GM12878 (cell line): ENCODE data around the gene ZXDC.

Experiments
- BRCA1 ChIP-seq: IDR thresholded peaks from 2 replicates; pipeline ENCODE4 v1.6.1; 2011; ENCODE audit warnings: low read depth, low read length, improper control_type of control experiment
- TF ChIP-seq, protein P1 (sequence below): fragments of 450-650 bp; formaldehyde crosslinking; IDR thresholded peaks from 2 replicates; pipeline ENCODE4 v1.4.0; 2022; ENCODE audit warnings: mild to moderate bottlenecking, moderate library complexity
- TF ChIP-seq, protein P2 (sequence below): IDR thresholded peaks from 2 replicates; pipeline ENCODE4 v1.6.1; 2012; ENCODE audit warnings: mild to moderate bottlenecking, low read depth, low read length

DNA sequence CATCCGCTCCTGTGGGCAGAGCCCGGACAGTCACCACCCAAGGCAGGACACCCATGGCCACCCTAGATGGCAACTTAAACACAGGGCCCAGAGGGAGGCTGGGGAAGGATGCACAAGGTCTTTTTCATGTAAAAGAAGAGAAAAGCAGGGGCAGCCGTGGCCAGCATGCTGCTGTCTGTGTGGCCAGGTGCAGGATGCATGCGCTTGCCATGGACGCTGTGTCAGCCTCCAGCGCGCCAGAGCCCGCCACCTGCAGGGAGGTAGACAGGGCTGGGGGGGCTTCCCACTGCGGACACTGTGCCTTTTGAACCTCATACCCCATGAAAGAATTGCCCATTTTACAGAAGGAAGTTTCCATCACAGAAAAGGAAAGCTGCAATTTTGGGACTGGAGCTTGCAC is 23.7 kb upstream of the ZXDC start:
- TF ChIP-seq, protein P1, sequence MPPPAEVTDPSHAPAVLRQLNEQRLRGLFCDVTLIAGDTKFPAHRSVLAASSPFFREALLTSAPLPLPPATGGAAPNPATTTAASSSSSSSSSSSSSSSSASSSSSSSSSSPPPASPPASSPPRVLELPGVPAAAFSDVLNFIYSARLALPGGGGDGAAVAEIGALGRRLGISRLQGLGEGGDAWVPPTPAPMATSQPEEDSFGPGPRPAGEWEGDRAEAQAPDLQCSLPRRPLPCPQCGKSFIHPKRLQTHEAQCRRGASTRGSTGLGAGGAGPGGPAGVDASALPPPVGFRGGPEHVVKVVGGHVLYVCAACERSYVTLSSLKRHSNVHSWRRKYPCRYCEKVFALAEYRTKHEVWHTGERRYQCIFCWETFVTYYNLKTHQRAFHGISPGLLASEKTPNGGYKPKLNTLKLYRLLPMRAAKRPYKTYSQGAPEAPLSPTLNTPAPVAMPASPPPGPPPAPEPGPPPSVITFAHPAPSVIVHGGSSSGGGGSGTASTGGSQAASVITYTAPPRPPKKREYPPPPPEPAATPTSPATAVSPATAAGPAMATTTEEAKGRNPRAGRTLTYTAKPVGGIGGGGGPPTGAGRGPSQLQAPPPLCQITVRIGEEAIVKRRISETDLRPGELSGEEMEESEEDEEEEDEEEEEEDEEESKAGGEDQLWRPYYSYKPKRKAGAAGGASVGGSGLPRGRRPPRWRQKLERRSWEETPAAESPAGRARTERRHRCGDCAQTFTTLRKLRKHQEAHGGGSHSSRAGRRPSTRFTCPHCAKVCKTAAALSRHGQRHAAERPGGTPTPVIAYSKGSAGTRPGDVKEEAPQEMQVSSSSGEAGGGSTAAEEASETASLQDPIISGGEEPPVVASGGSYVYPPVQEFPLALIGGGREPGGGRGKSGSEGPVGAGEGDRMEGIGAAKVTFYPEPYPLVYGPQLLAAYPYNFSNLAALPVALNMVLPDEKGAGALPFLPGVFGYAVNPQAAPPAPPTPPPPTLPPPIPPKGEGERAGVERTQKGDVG = no peak
- TF ChIP-seq, protein P2, sequence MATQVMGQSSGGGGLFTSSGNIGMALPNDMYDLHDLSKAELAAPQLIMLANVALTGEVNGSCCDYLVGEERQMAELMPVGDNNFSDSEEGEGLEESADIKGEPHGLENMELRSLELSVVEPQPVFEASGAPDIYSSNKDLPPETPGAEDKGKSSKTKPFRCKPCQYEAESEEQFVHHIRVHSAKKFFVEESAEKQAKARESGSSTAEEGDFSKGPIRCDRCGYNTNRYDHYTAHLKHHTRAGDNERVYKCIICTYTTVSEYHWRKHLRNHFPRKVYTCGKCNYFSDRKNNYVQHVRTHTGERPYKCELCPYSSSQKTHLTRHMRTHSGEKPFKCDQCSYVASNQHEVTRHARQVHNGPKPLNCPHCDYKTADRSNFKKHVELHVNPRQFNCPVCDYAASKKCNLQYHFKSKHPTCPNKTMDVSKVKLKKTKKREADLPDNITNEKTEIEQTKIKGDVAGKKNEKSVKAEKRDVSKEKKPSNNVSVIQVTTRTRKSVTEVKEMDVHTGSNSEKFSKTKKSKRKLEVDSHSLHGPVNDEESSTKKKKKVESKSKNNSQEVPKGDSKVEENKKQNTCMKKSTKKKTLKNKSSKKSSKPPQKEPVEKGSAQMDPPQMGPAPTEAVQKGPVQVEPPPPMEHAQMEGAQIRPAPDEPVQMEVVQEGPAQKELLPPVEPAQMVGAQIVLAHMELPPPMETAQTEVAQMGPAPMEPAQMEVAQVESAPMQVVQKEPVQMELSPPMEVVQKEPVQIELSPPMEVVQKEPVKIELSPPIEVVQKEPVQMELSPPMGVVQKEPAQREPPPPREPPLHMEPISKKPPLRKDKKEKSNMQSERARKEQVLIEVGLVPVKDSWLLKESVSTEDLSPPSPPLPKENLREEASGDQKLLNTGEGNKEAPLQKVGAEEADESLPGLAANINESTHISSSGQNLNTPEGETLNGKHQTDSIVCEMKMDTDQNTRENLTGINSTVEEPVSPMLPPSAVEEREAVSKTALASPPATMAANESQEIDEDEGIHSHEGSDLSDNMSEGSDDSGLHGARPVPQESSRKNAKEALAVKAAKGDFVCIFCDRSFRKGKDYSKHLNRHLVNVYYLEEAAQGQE = no peak
- no peak for TF ChIP-seq BRCA1
